Activated T-cell treated with anti-CD3 and anti-CD28 coated beads, Interleukin-2, amount 50 U/mL, for 48 hours (primary cell): ENCODE results near the gene ING3.
"Not testable (repeated sequence)": the region's sequence is repeated elsewhere in the genome, so short reads cannot be mapped to it uniquely, and the experiment has no call there.

Source experiments
- DNase-seq, 2 experiments: peaks; one replicate each; pipeline ENCODE4 v3.0.0-alpha.2; 2020

Gene ING3

DNA sequence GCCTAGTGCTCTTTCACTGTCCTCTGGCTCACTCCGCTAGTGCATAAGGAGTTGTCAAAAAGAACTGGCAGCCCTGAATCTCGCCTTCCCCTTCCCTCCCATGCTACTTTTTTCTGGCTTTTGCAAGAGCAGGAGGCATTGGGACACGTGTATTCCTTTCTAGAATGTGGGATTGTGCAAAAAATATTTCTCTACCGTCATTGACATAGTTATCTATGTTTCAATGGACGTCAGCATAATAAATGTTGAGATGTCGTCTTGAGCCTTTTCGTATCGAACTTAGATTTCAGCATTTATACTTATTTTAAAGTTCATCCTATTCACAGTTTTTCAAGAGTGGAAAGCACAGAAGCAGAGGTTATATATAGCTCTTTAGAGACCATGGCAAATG lies 727 bp downstream of the ING3 start:
- no peak for DNase-seq

DNA sequence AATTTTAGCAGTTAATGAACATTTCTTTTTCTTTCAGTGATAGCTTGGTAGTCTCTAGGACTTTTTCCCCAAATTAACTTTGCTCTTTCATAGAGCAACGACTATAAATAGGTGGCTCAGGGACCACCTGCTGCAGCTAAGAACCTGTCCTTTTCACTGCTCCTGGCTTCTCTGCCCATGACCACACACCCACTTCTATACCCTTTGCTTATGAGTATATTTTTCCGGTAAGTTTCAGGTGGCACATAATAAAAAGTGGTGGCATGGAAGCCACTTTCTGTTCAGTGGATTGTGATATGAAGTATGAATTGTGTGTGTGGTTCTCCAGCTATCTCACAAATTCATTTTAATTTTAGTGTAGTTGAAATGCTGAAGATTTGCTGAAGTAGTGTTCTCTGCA lies 1.2 kb downstream of the ING3 start:
- DNase-seq: no peak

DNA sequence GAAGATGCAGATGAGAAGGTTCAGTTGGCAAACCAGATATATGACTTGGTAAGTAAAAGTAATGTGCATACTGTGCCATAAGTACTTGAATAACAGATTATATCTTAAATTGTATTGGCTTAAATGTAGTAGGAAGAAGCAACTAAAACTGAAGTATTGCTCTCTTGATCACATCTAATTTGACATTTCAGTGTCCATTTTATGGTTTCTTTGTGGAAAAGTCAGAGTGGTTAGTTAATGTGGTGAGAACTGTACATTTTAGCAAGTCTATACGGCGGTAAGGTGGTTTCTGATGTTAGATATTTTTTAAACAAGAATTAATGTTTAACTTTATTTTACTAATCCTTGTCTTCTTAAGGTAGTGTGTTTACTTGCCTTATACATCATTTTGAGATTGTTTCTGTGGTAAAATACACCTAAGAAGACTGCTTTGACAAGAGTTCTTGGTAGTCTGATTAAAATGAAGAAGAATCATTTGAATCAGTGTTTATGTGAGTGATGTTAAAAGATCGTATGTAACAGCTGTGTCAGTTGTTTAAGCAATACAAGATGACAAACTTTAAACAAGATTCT lies 5.1 kb downstream of the ING3 start:
- DNase-seq: no peak

DNA sequence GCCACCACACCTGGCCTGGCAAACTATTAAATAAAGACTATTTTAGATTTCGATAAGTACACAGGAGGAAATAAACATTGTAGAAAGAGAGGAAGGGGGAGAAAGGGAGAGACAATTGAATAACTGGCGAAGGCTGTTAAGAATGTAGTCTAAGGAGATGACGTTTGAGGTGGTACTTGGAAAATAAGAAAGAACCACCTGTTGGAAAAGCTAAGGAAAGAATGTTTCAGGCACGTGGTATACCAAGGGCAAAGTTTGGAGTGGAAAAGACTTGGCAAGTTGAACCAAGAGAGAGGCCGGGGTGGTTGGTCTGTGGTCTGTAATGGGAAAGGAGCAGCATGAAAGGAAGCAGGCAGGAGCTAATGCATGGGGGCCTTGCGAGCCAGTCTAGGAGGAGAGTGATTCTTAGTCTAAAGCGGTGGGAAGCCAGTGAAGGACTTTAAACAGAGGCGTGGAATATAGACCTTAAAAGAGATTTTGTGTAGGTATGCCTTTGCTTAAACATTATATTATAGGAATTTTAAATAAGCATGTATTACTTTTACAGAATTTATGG lies 9.4 kb downstream of the ING3 start:
- DNase-seq: no peak

DNA sequence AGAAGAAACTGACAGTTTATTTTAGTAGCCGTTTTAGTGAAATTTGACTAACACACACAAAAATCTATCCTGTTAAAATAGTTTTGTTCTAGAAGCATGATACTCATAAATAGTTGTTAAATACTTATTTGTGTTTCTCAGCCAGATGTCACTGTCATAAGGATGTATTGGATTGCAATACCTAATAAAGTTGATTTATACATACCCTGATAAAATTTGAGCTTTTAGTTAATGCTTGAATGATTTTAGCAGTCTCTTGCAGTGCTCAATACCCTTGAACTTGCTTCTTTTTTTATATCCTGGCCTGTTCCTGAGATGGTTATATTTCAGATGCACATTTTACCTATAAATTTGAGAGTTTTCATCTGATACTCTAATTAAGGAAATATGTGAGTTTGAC lies 10.1 kb downstream of the ING3 start:
- DNase-seq: no peak

DNA sequence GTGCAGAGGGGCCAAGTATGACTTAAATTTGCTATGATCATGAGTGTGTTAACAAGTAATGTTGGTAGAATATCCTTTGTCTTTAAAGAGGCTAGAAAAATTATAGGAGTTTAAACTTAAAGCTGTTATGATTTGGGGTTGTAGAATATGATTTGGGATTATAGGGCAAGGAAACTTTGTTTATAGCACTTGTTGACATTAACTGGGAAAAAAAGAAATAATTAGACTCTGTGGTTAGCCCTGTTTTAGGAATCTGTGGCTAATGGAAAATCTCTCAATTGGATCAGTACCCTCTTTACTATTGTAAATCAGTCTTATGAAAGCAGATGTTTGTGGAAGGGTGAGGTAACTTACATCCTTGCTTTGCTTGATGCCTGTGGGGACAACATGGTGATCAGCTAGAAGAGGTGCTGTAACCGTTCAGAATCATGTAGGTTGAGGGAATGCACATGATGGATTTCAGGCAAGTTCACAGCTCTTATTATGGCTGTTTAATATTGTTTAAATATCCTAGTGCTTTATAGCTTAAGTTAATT lies 11.1 kb downstream of the ING3 start:
- no peak for DNase-seq

DNA sequence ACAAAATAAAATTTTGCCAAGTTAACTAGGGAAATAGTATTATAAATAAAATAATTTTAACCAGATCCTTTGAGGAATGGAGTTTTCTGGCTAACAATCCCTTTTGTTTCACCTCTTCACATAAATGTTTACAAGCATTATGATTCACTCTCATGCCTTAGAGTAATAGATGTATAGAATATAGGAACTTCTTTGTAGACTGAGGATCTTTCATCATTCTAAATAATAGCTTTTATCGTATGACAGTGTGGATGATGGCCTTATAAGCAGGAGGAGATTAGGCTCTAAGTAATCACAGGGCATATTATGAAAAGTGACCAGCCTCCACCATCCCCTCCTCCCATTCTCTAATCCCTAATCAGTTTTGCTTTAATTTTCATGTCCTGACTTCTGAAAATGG lies 13.5 kb downstream of the ING3 start:
- no peak for DNase-seq

DNA sequence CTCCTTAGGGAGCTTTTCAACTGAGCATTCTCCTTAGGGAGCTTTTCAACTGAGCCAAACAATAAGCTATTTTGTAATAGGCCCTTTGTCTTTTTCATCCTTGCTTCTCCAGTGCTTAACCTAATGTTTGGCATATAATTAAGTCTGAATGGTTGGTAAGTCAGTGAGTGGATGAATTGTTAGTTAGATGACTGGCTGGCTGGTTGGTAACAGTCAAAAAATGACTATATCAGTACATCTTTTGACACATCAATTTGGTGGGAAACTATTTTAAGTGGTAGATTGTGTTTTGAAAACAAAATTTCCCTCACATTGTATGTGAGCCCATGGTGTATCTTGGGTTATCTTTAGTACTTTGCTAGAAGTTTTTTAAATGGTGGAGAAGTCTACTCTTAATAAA lies 16.4 kb downstream of the ING3 start:
- no peak for DNase-seq

DNA sequence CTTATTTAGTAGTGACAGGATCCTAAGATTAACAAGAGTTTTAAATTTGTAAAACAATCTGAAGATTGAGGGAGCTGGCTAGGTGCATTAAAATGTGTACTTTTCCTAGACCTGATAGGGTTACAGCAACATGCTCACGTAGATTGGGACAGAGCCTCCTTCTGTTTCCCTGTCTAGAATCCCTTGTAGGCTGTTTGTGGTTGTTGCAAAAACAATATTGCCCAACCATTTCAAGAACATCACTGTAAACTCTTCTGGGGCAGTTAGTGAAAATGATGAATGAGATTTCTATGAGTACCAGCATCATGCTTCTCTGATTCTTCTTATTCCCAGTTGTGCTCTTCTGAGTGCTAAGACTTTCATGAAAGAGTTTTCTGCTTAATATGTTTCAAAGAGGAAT lies 23.3 kb downstream of the ING3 start:
- DNase-seq: no peak

DNA sequence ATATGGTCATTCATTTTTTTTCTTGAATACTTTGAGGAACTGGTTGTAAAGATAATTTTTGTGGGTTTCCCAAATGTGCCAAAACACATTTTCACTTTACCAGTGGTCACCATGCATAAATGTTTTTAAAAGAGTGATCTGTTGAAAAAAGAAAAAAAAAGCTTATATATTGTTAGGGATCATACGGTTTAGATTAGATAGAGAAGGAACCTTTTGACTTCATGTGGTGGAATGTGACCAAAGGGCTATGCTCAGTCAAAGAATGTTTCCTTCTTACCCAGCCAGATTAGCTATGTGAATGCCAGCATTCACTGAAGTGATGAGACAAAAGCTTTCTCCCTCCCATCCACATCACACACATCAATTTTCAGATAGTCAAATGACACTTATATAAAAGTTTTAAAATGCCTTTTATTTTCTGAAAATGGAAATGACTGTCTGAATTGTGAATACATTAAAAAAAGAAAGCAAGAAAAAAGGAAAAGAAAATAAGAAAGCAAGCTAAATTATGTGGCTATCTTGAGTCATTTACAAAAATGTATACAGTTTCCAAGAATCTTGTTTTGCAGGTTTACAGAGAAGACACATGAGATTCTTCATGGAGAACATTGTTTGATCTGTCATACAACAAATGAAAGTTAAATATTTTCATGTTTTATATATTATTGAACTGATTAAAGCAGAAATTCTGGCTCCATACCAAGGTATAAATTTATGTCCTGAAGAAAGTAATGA lies 29.4 kb downstream of the ING3 start:
- DNase-seq: no peak

DNA sequence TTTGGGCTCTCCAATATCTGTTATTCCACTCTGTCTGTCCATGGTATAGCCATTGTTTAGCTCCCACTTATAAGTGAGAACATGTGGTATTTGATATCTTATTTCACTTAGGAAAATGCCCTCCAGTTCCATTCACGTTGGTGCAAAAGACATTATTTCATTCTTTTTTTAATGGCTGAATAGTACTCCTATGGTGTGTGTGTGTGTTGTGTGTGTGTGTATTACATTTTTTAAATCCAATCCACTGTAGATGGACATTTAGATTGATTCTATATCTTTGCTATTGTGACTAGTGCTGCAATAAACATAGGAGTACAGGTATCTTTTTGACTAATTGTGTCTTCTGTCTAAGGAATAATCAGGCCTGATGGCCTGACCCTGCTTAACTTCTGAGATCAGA lies 30.5 kb downstream of the ING3 start:
- DNase-seq: no peak

DNA sequence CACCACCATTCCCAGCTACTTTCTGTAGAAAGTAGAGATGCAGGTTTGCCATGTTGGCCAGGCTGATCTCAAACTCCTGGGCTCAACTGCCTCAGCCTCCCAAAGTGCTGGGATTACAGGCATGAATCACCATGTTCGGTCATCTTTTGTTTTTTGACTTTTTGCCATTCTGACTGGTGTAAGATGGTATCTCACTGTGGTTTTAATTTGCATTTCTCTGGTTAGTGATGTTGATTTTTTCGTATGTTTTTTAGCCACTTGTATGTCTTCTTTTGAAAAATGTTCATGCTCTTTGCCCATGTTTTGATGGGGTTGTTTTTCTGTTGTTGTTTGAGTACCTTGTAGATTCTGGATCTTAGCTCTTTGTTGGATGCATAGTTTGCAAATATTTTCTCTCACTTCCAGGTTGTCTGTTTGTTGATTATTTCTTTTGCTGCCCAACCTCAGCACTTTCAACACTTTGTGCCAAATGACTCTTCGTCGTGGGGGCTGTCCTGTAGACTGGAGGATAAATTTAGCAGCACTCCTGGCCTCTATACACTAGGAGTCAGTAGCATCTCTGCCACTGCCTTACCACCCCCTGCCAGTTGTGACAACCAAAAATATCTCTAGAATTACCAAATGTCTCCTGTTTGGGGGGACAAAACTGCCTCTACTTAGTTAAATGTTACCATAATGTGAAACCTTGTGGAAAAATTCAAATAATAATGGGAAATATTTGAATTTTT lies 31.5 kb downstream of the ING3 start:
- no peak for DNase-seq

DNA sequence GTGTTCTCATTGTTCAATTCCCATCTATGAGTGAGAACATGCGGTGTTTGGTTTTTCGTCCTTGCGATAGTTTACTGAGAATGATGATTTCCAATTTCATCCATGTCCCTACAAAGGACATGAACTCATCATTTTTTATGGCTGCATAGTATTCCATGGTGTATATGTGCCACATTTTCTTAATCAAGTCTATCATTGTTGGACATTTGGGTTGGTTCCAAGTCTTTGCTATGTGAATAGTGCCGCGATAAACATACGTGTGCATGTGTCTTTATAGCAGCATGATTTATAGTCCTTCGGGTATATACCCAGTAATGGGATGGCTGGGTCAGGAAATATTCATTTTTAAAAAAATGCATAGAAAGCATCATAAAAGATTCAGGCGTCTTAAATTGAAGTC lies 33.0 kb downstream of the ING3 start:
- not testable (repeated sequence) for DNase-seq

DNA sequence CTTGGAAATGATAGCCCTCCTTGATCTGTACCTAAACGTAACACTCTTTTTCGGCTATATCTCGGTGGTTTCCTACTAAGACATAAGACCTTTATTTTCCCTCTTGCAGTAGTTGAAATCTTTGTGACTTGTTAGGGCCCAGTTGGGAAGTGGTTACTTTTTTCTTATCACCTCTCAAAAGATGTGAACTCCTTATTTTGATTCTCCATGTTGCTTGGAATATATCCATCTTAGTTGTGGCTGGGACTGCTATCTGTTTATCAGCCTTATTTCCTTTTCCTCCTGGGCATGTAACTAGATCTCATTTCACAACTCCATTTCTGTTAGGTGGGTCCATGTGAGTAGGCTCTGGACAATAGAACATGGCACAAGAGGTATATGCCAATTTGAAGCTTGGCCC lies 33.8 kb downstream of the ING3 start:
- DNase-seq: no peak

DNA sequence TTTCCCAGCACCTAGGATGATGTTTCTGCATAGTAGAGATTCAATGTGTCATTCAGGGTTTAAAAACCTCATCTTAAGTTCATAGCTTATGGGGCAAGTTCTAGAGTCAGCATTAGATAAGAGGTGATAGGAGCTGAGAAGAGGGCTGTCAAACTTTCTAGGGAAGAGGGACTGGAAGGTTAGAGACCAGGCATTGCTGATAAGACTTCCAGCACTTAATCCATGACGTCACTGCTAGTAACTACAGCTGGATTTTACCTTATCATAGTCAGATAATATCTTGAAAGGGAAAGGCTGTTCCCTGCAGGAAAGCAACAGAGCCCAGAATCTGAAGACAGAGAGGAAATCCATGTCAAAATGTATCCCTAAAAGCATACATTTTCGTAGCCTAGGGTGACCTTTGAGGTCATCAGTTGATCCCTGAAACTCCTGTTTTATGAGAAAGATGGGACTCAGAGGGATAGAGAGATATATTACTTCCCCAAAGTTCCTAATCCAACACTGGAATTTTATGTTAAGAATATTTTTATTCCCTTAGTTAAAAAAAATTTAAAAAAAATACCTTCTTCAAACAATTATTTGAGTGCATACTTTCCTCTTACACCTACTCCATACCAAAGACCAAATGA lies 34.7 kb downstream of the ING3 start:
- DNase-seq: no peak

DNA sequence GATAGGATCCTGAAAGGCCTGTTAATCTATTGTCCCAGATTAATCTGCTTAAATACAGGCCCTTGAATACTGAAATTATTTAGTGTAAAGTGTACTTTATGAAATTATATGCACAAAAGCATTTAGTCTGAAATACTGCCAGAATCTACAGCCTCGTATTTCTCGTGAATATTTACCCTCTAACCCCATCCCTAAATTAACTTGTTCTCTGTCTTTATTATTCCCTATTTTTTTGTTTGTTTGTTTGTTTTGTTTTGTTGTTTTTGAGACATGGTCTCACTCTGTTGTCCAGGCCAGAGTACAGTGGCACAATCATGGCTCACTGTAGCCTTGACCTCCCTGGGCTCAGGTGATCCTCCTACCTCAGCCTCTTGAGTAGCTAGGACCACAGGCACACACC lies 35.3 kb downstream of the ING3 start:
- no peak for DNase-seq

DNA sequence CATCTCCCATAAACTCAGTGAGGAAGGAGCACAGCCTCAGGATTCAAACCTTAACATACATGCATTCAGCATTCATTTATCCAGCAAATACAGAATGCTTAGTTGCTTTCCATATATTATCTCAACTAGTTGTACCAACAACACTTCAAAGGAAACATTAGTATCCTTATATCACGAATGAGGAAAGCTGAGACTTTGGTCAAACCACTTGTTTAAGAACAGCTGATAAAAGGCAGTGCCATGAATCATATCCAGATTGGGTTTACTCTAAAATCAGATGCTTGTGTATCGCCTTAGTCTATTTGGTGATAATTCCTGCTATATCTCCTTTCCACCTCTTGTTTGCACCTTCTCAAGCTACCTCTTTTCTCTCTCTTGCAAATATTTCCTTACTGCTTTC lies 36.1 kb downstream of the ING3 start:
- no peak for DNase-seq

DNA sequence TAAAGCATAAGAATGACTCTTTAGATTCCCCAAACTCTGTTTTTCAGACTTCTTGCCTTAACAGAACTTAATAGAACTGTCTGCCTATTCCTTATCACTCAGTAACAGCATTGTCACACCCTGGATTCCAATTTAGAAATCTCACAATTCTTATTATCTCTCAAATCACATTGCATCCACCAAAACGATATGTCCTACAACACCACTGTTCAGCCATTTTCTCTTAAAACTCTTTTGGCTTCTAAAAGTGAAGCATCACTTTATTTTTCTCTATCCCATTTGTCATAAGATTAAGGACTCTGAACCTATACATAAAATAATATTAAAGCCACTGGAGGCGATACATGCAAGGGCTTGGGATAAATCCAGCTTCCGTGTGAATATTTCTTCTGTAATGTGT lies 36.7 kb downstream of the ING3 start:
- DNase-seq: no peak

DNA sequence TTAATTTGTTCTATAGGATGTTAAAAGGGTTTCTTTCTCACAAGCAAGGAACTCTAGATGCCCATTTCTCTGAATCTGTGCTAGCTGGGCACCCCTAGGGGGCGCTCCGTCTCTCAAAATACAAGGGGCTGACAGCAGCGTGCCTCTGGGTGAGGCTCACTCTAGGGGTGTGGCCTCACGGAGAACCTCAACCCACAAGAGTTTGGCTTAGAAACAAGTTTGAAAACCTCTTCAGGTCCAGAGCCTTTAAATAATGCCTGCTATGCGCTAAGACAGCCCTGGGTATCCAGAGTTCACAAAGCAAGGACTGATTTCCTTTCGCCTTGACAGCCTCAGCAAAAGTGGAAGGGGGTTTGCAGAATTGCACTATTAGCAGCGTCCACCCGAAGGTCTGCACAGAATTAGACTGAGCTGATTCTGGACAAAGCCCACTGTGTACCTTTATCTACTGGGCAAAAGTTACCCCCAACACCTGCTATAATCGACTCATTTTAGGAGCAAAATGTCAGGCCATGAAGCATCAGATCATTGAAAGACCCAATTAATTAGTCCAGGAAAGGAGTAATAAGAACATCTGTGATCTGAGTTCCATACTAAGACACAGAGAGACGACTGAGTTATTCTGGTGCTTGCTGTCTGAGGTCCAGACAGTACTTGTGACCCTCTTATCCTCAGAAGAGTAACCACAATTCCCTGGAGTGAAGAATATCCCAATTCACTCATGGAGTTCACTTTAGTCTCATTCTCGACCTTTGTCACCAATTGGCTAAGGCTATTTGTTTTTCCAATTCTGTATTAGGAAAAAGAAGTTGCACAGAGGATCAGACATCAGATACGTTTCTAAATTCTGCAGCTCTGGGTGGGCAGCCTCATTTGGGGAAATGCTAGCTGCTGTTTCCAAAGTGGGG lies 37.4 kb downstream of the ING3 start:
- DNase-seq: peak; percentile 85 to 86

DNA sequence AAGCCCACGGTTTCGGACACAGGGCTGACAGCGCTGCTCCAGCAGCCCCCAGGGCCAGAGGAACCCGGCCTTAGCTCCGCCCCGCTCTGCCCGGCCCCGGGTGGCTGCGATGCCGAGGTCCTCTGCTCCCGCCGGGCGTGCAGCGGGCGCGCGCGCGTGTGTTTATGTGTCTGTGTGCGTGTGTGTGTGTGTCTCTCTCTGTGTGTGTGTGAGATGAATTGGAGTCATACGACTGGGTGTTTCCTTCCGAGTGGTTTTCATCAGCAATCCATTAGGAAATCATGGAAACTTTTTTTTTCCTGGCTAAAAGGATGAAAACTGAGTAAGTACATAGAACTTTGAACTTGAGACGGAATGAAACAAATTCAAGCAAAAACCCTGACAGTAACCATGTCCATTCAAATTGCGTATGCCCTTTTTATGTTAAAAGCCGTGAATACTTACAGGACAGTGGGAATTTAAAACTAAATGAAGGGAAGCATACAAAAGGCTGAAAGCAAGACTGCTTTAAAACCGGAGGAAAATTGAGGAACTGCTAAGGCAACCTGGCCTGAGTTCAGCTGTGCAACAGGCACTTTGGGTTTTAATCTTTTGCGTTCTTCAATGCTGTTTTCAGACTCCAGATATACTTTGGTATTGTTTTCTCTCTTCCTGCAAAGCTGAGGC lies 38.1 kb downstream of the ING3 start, which contains the start of gene CPED1:
Gene CPED1 (plus strand): TSS at position 121 of the 666 bp plus-strand sequence. CDS start 911 bp downstream, outside the sequence.
- DNase-seq: peak; percentile 49 to 53
